Gastroesophageal sphincter (tissue), 3 donors: ENCODE results near the gene AZIN2.

Experiments used
- EP300 ChIP-seq: sonication (generic); formaldehyde crosslinking; IDR thresholded peaks from one replicate; pipeline ENCODE4 v1.6.1; 2017; ENCODE audit warnings: antibody characterized with exemption, mild to moderate bottlenecking
- POLR2A ChIP-seq, 2 donors: fragments of 450-650 bp; IDR thresholded peaks; one replicate each; pipeline ENCODE4 v1.6.1; 2017; ENCODE audit warnings: antibody characterized with exemption in 2 of 2, mild to moderate bottlenecking in 2 of 2, moderate library complexity in 1 of 2
- TF ChIP-seq, protein P1 (sequence below), 4 experiments: fragments of 200-600 bp in 2 of 4; fragments of 450-650 bp in 2 of 4; sonication (generic) in 1 of 4; IDR thresholded peaks; one replicate each; pipeline ENCODE4 v1.5.1; 2017 to 2019; ENCODE audit warnings: antibody characterized with exemption in 4 of 4, mild to moderate bottlenecking in 2 of 4, moderate library complexity in 2 of 4

DNA sequence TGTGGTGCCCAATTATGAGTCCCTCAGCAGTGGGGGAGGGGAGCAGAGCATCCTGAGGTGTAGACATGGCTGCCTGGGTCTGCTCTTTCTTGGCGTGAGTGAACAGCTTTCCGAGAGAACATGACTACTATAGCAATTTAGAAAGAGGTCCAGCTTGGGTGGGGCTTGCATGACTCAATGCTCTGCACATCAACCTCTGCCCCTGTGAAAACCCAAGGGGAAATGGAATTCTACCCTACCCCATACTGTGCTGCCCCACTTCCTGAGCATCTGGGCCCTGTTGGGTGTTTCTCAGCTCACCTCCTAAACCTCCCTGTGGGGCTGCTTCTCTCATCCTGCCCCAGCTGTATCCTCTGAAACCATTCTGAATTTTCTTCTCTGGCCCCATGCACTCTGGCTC lies 8.2 kb upstream of the AZIN2 start:
- TF ChIP-seq EP300 (no peak), POLR2A (IDR thresholded peaks at IDR 0.05) (no peak)
- TF ChIP-seq, protein P1, sequence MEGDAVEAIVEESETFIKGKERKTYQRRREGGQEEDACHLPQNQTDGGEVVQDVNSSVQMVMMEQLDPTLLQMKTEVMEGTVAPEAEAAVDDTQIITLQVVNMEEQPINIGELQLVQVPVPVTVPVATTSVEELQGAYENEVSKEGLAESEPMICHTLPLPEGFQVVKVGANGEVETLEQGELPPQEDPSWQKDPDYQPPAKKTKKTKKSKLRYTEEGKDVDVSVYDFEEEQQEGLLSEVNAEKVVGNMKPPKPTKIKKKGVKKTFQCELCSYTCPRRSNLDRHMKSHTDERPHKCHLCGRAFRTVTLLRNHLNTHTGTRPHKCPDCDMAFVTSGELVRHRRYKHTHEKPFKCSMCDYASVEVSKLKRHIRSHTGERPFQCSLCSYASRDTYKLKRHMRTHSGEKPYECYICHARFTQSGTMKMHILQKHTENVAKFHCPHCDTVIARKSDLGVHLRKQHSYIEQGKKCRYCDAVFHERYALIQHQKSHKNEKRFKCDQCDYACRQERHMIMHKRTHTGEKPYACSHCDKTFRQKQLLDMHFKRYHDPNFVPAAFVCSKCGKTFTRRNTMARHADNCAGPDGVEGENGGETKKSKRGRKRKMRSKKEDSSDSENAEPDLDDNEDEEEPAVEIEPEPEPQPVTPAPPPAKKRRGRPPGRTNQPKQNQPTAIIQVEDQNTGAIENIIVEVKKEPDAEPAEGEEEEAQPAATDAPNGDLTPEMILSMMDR (IDR thresholded peaks at IDR 0.05), result no peak
